ENCODE measurements around the gene KIF1A. TPM values are rescaled to one million over a fixed set of nuclear protein-coding genes. Genes with fewer than 3 reads are reported as not detected.

Gene KIF1A
- total and polyA plus RNA-seq, 8 donors: 0.42 to 6.4 (median 1.9) TPM

- intact Hi-C loops (cut with DNase I): no loop called here
- no peaks in the 10 kb centered on the region for H3K9me3 ChIP-seq
Observed at GRCh38 chr2:240864475-240864874, 44.5 kb upstream of the KIF1A start.

GRCh38 chr2:240861547-240861946, 41.5 kb upstream of the KIF1A start:
- Histone ChIP-seq H3K36me3 (no peaks in the 10 kb centered on the region), H3K27ac (no peak overlapping the region), H3K27me3 (no peaks in the 10 kb centered on the region), H3K4me3 (no peak overlapping the region), H3K4me1 (no peaks in the 10 kb centered on the region), H3K9me3 (no peaks in the 10 kb centered on the region)
- peak; percentile 57 for ATAC-seq
- TF ChIP-seq CTCF (IDR thresholded peaks at IDR 0.05): no peak
- intact Hi-C loops (cut with DNase I): no loop called here
- no peak for DNase-seq

More at GRCh38 chr2:240864475-240864874, 44.5 kb upstream of the KIF1A start:
- DNase-seq (no peak), ATAC-seq (no peak)
- no peaks in the 10 kb centered on the region for H3K4me1 ChIP-seq
- no peak overlapping the region for H3K27ac ChIP-seq
- no peaks in the 10 kb centered on the region for H3K36me3 ChIP-seq
- no peaks in the 10 kb centered on the region for H3K27me3 ChIP-seq
- no peak for TF ChIP-seq CTCF (IDR thresholded peaks at IDR 0.05)
- no peak overlapping the region for H3K4me3 ChIP-seq

- intact Hi-C loops (cut with DNase I): no loop called here
- ATAC-seq (no peak), DNase-seq (no peak)
- no peak overlapping the region for H3K27ac ChIP-seq
- no peaks in the 10 kb centered on the region for H3K36me3 ChIP-seq
- peaks cover 0 to 12% of the 10 kb centered on the region in 2 donors for H3K9me3 ChIP-seq
- H3K27me3 ChIP-seq: no peaks in the 10 kb centered on the region
- no peaks in the 10 kb centered on the region for H3K4me1 ChIP-seq
- H3K4me3 ChIP-seq: no peak overlapping the region
- TF ChIP-seq CTCF (IDR thresholded peaks at IDR 0.05): no peak
Observed at GRCh38 chr2:240858871-240859270, 38.9 kb upstream of the KIF1A start.

- Histone ChIP-seq H3K27me3 (no peaks in the 10 kb centered on the region), H3K36me3 (no peaks in the 10 kb centered on the region), H3K27ac (no peak overlapping the region), H3K4me1 (no peaks in the 10 kb centered on the region), H3K4me3 (no peak overlapping the region), H3K9me3 (peaks cover 0 to 13% of the 10 kb centered on the region in 2 donors)
- no peak for TF ChIP-seq CTCF (IDR thresholded peaks at IDR 0.05)
- no peak for DNase-seq
- intact Hi-C loops (cut with DNase I): no loop called here
- ATAC-seq: no peak
Observed at GRCh38 chr2:240858321-240858720, 38.3 kb upstream of the KIF1A start.

- ATAC-seq: no peak
- TF ChIP-seq CTCF (IDR thresholded peaks at IDR 0.05): no peak
- no peak overlapping the region for H3K4me3 ChIP-seq
- H3K9me3 ChIP-seq: peaks cover 0 to 13% of the 10 kb centered on the region in 2 donors
- H3K4me1 ChIP-seq: no peaks in the 10 kb centered on the region
- intact Hi-C loops (cut with DNase I): no loop called here
- DNase-seq: peak in 1 of 4 donors; percentile 62
- no peaks in the 10 kb centered on the region for H3K36me3 ChIP-seq
- H3K27ac ChIP-seq: no peak overlapping the region
- no peaks in the 10 kb centered on the region for H3K27me3 ChIP-seq
Observed at GRCh38 chr2:240857039-240858008, 37.3 kb upstream of the KIF1A start.
